Skeletal muscle satellite cell (primary cell): Measurements from ENCODE around the gene AKAP1.

ENCODE experiments used
- H3K27me3 ChIP-seq: 2 replicates; pipeline ENCODE4 v1.7.0; 2013; ENCODE audit warnings: low read length; ENCODE audit not compliant: control insufficient read depth, insufficient read depth
- H3K36me3 ChIP-seq: 2 replicates; pipeline ENCODE4 v1.7.0; 2013; ENCODE audit warnings: mild to moderate bottlenecking, control low read depth, low read length; ENCODE audit not compliant: insufficient read depth
- H3K4me1 ChIP-seq: 2 replicates; pipeline ENCODE4 v1.7.0; 2013; ENCODE audit warnings: low read length; ENCODE audit not compliant: control insufficient read depth, insufficient read depth
- H3K4me2 ChIP-seq: 2 replicates; pipeline ENCODE4 v1.7.0; 2013; ENCODE audit warnings: mild to moderate bottlenecking, low read length
- H3K4me3 ChIP-seq: 2 replicates; pipeline ENCODE4 v1.7.0; 2013; ENCODE audit warnings: low read length
- H3K9ac ChIP-seq: 2 replicates; pipeline ENCODE4 v1.7.0; 2013; ENCODE audit warnings: mild to moderate bottlenecking, low read depth, low read length, moderate library complexity
- H3K9me3 ChIP-seq: replicated peaks from 2 replicates; pipeline ENCODE4 v1.7.0; 2013; ENCODE audit warnings: mild to moderate bottlenecking, control low read depth, low read length

The AKAP1 gene

GRCh38 chr17:57108671-57109392, 23.8 kb downstream of the AKAP1 start:
- H3K4me3 ChIP-seq: no peak overlapping the region
- no peaks in the 10 kb centered on the region for H3K36me3 ChIP-seq
- no peak overlapping the region for H3K9ac ChIP-seq
- no peaks in the 10 kb centered on the region for H3K27me3 ChIP-seq
- no peaks in the 10 kb centered on the region for H3K9me3 ChIP-seq
- no peak overlapping the region for H3K4me2 ChIP-seq
- peaks cover 29% of the 10 kb centered on the region for H3K4me1 ChIP-seq

- H3K4me1 ChIP-seq: peaks cover 29% of the 10 kb centered on the region
- no peaks in the 10 kb centered on the region for H3K27me3 ChIP-seq
- H3K9ac ChIP-seq: no peak overlapping the region
- H3K9me3 ChIP-seq: no peaks in the 10 kb centered on the region
- no peak overlapping the region for H3K4me2 ChIP-seq
- no peak overlapping the region for H3K4me3 ChIP-seq
- H3K36me3 ChIP-seq: peaks cover 4% of the 10 kb centered on the region
Observed at GRCh38 chr17:57109393-57110151, 24.5 kb downstream of the AKAP1 start.

GRCh38 chr17:57110152-57110542, 25.1 kb downstream of the AKAP1 start:
- H3K4me2 ChIP-seq: no peak overlapping the region
- H3K9ac ChIP-seq: no peak overlapping the region
- no peak overlapping the region for H3K4me3 ChIP-seq
- H3K27me3 ChIP-seq: no peaks in the 10 kb centered on the region
- H3K4me1 ChIP-seq: peaks cover 25% of the 10 kb centered on the region
- H3K36me3 ChIP-seq: peaks cover 4% of the 10 kb centered on the region
- H3K9me3 ChIP-seq: no peaks in the 10 kb centered on the region

GRCh38 chr17:57110579-57111325, 25.7 kb downstream of the AKAP1 start:
- no peaks in the 10 kb centered on the region for H3K9me3 ChIP-seq
- H3K36me3 ChIP-seq: peaks cover 4% of the 10 kb centered on the region
- peaks cover 19% of the 10 kb centered on the region for H3K4me1 ChIP-seq
- no peaks in the 10 kb centered on the region for H3K27me3 ChIP-seq
- no peak overlapping the region for H3K4me3 ChIP-seq
- H3K4me2 ChIP-seq: no peak overlapping the region
- no peak overlapping the region for H3K9ac ChIP-seq

- no peak overlapping the region for H3K4me3 ChIP-seq
- no peak overlapping the region for H3K4me2 ChIP-seq
- no peaks in the 10 kb centered on the region for H3K27me3 ChIP-seq
- no peak overlapping the region for H3K9ac ChIP-seq
- H3K4me1 ChIP-seq: peaks cover 15% of the 10 kb centered on the region
- H3K9me3 ChIP-seq: no peaks in the 10 kb centered on the region
- H3K36me3 ChIP-seq: peaks cover 4% of the 10 kb centered on the region
Observed at GRCh38 chr17:57111386-57111785, 26.3 kb downstream of the AKAP1 start.

GRCh38 chr17:57113011-57113410, 28.0 kb downstream of the AKAP1 start:
- peaks cover 3% of the 10 kb centered on the region for H3K4me1 ChIP-seq
- no peak overlapping the region for H3K4me2 ChIP-seq
- no peaks in the 10 kb centered on the region for H3K27me3 ChIP-seq
- no peak overlapping the region for H3K4me3 ChIP-seq
- H3K36me3 ChIP-seq: peaks cover 8% of the 10 kb centered on the region
- no peak overlapping the region for H3K9ac ChIP-seq
- H3K9me3 ChIP-seq: no peaks in the 10 kb centered on the region

GRCh38 chr17:57113656-57114055, 28.6 kb downstream of the AKAP1 start:
- Histone ChIP-seq H3K27me3 (no peaks in the 10 kb centered on the region), H3K4me2 (no peak overlapping the region), H3K4me1 (peaks cover 3% of the 10 kb centered on the region), H3K4me3 (no peak overlapping the region), H3K36me3 (peaks cover 9% of the 10 kb centered on the region), H3K9ac (no peak overlapping the region), H3K9me3 (no peaks in the 10 kb centered on the region)

GRCh38 chr17:57114085-57114673, 29.1 kb downstream of the AKAP1 start:
- H3K9ac ChIP-seq: no peak overlapping the region
- H3K4me3 ChIP-seq: no peak overlapping the region
- H3K4me2 ChIP-seq: no peak overlapping the region
- H3K4me1 ChIP-seq: peaks cover 3% of the 10 kb centered on the region
- H3K9me3 ChIP-seq: no peaks in the 10 kb centered on the region
- H3K27me3 ChIP-seq: no peaks in the 10 kb centered on the region
- H3K36me3 ChIP-seq: peaks cover 13% of the 10 kb centered on the region

- no peaks in the 10 kb centered on the region for H3K4me1 ChIP-seq
- no peak overlapping the region for H3K9ac ChIP-seq
- no peak overlapping the region for H3K4me3 ChIP-seq
- H3K27me3 ChIP-seq: no peaks in the 10 kb centered on the region
- peaks cover 13% of the 10 kb centered on the region for H3K36me3 ChIP-seq
- no peak overlapping the region for H3K4me2 ChIP-seq
- no peaks in the 10 kb centered on the region for H3K9me3 ChIP-seq
Observed at GRCh38 chr17:57115377-57115776, 30.3 kb downstream of the AKAP1 start.

- H3K9ac ChIP-seq: no peak overlapping the region
- no peaks in the 10 kb centered on the region for H3K27me3 ChIP-seq
- no peak overlapping the region for H3K4me3 ChIP-seq
- peaks cover 16% of the 10 kb centered on the region for H3K36me3 ChIP-seq
- no peaks in the 10 kb centered on the region for H3K9me3 ChIP-seq
- no peaks in the 10 kb centered on the region for H3K4me1 ChIP-seq
- H3K4me2 ChIP-seq: no peak overlapping the region
Observed at GRCh38 chr17:57115916-57116315, 30.9 kb downstream of the AKAP1 start.

GRCh38 chr17:57117798-57118197, 32.8 kb downstream of the AKAP1 start:
- H3K9ac ChIP-seq: no peak overlapping the region
- H3K27me3 ChIP-seq: no peaks in the 10 kb centered on the region
- H3K4me1 ChIP-seq: no peaks in the 10 kb centered on the region
- H3K4me3 ChIP-seq: no peak overlapping the region
- no peak overlapping the region for H3K4me2 ChIP-seq
- H3K36me3 ChIP-seq: peaks cover 16% of the 10 kb centered on the region
- H3K9me3 ChIP-seq: no peaks in the 10 kb centered on the region
